Endothelial cell of umbilical vein (primary cell): ENCODE results near the gene TGM1.
A peak's percentile ranks its signal among the peaks of the same experiment; 100 is the strongest.

Experiments
- EZH2 ChIP-seq: IDR thresholded peaks from 2 replicates; pipeline ENCODE4 v1.6.1; 2012; ENCODE audit warnings: borderline replicate concordance, low read depth, mild to moderate bottlenecking, moderate library complexity, low read length, inconsistent platforms; ENCODE audit not compliant: severe bottlenecking
- FOS ChIP-seq: IDR thresholded peaks from 2 replicates; pipeline ENCODE4 v1.6.1; 2011; ENCODE audit warnings: mild to moderate bottlenecking, low read length, moderate library complexity, borderline replicate concordance; ENCODE audit not compliant: insufficient read depth
- GATA2 ChIP-seq: IDR thresholded peaks from 2 replicates; pipeline ENCODE4 v1.7.0; 2011; ENCODE audit warnings: low read depth, mild to moderate bottlenecking, moderate library complexity, mixed read lengths, low read length; ENCODE audit not compliant: insufficient read length, insufficient read depth
- JUN ChIP-seq: IDR thresholded peaks from 2 replicates; pipeline ENCODE4 v1.6.1; 2011; ENCODE audit warnings: borderline replicate concordance, low read depth; ENCODE audit not compliant: insufficient read length, insufficient read depth
- MYC ChIP-seq: IDR thresholded peaks from one replicate; pipeline ENCODE4 v1.6.1; 2011; ENCODE audit warnings: mild to moderate bottlenecking, low read depth, low read length
- POLR2A ChIP-seq: IDR thresholded peaks from 2 replicates; pipeline ENCODE4 v1.6.1; 2012; ENCODE audit warnings: low read depth, mild to moderate bottlenecking, control low read depth, low read length
- POLR2AphosphoS5 ChIP-seq: IDR thresholded peaks from 2 replicates; pipeline ENCODE4 v1.6.1; 2012; ENCODE audit warnings: low read depth, mild to moderate bottlenecking, control low read depth, low read length, moderate library complexity; ENCODE audit not compliant: insufficient read depth
- TF ChIP-seq, protein P1 (sequence below), 2 donors: IDR thresholded peaks; 1 replicate in 1 of 2; 2 replicates in 1 of 2; pipeline ENCODE4 v1.5.1; 2011; ENCODE audit warnings: low read length in 2 of 2, mild to moderate bottlenecking in 2 of 2, moderate library complexity in 2 of 2, control low read depth in 1 of 2, inconsistent platforms in 1 of 2, low read depth in 1 of 2; ENCODE audit not compliant: insufficient read depth in 1 of 2; ENCODE audit errors: extremely low read depth in 1 of 2
- TF ChIP-seq, protein P2 (sequence below): IDR thresholded peaks from 2 replicates; pipeline ENCODE4 v1.6.1; 2011; ENCODE audit not compliant: insufficient read depth, insufficient read length

DNA sequence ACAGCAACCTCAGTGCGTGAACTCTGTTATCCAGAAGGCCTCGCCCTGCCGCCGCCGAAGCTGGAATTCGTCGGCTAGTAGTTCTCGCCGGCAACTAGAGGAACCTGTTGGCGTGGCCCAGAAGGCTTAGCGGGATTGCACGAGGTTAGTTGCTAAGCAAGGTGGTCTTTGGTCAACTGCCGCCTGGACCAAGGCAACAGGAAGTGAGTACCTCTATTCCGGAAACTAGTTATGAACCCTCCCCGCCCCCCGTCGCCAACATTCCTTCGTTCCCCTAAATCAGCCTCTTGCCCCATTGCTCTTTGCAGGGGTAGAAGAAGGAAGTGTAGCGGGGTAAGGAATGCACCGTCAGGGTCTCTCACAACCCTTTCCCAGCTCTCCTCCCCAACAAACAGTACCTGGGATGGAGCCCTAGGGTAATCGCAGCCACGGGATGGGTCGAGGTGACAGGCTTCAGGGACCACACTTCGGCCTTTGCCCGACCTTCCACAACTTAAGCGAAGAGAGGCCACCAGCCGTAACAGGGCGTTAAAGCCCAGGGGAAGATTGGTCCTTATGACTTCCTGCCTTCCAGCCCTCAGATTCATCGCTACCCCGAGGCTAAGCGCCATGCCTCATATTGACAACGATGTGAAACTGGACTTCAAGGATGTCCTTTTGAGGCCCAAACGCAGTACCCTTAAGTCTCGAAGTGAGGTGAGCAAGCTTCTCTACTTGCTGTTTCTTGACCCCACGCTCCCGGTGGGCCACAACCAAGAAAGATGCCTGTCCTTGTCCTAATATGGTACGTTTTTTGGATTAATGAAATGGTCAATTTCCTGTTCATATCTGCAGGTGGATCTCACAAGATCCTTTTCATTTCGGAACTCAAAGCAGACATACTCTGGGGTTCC is 30.1 kb downstream of the TGM1 start, which contains the start of gene GMPR2:
- TF ChIP-seq, protein P1, sequence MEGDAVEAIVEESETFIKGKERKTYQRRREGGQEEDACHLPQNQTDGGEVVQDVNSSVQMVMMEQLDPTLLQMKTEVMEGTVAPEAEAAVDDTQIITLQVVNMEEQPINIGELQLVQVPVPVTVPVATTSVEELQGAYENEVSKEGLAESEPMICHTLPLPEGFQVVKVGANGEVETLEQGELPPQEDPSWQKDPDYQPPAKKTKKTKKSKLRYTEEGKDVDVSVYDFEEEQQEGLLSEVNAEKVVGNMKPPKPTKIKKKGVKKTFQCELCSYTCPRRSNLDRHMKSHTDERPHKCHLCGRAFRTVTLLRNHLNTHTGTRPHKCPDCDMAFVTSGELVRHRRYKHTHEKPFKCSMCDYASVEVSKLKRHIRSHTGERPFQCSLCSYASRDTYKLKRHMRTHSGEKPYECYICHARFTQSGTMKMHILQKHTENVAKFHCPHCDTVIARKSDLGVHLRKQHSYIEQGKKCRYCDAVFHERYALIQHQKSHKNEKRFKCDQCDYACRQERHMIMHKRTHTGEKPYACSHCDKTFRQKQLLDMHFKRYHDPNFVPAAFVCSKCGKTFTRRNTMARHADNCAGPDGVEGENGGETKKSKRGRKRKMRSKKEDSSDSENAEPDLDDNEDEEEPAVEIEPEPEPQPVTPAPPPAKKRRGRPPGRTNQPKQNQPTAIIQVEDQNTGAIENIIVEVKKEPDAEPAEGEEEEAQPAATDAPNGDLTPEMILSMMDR (IDR thresholded peaks at IDR 0.05; ENCODE audit: extremely low read depth in 1 of 2, insufficient read depth in 1 of 2, low read depth in 1 of 2, low read length in 2 of 2) = no peak
- TF ChIP-seq POLR2A (peak; percentile 34), MYC (no peak), POLR2AphosphoS5 (peak; percentile 52), EZH2 (no peak), JUN (no peak), FOS (no peak), GATA2 (no peak)
- TF ChIP-seq, protein P2, sequence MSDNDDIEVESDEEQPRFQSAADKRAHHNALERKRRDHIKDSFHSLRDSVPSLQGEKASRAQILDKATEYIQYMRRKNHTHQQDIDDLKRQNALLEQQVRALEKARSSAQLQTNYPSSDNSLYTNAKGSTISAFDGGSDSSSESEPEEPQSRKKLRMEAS = no peak
